ENCODE results near the gene ENPP5.

ENPP5 gene

GRCh38 chr6:46115634-46116033 lies 55.1 kb downstream of the ENPP5 start (continued):
- TF ChIP-seq, protein P1, sequence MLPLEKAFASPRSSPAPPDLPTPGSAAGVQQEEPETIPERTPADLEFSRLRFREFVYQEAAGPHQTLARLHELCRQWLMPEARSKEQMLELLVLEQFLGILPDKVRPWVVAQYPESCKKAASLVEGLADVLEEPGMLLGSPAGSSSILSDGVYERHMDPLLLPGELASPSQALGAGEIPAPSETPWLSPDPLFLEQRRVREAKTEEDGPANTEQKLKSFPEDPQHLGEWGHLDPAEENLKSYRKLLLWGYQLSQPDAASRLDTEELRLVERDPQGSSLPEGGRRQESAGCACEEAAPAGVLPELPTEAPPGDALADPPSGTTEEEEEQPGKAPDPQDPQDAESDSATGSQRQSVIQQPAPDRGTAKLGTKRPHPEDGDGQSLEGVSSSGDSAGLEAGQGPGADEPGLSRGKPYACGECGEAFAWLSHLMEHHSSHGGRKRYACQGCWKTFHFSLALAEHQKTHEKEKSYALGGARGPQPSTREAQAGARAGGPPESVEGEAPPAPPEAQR (tag by site-specific recombination; IDR thresholded peaks at IDR 0.05), result no peak
- TF ChIP-seq SCRT1 (tag by site-specific recombination; IDR thresholded peaks at IDR 0.05; ENCODE audit: borderline replicate concordance) (no peak), ZNF654 (tag by site-specific recombination; IDR thresholded peaks at IDR 0.05; ENCODE audit: low read depth) (no peak), OSR2 (tag by site-specific recombination; IDR thresholded peaks at IDR 0.05) (no peak), ZNF426 (tag by site-specific recombination; IDR thresholded peaks at IDR 0.05) (no peak), ZNF571 (tag by site-specific recombination; IDR thresholded peaks at IDR 0.05) (no peak), ZNF155 (tag by site-specific recombination; IDR thresholded peaks at IDR 0.05) (no peak), KLF8 (tag by site-specific recombination; IDR thresholded peaks at IDR 0.05) (no peak)

DNA sequence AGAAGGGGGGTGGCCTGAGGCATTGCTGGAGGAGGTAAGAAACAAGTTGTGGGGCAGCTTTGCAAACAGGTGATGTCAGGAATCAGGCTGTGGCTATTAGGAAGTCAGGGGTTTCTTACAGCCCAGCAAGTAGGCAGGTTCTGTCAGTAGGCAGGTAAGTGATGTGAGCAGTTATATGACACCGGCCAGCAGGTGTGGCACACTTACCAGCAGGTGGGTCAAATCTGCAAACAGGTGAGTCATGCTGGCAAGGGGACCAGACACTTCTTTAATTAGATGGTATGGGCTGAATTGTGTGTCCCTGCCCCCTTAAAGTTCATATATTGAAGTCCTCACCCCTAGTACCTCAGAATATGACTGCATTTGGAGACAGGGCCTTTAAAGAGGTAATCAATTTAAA lies 57.4 kb downstream of the ENPP5 start:
- no peak for TF ChIP-seq ZBTB21 (tag by site-specific recombination; IDR thresholded peaks at IDR 0.05)
- TF ChIP-seq, protein P2, sequence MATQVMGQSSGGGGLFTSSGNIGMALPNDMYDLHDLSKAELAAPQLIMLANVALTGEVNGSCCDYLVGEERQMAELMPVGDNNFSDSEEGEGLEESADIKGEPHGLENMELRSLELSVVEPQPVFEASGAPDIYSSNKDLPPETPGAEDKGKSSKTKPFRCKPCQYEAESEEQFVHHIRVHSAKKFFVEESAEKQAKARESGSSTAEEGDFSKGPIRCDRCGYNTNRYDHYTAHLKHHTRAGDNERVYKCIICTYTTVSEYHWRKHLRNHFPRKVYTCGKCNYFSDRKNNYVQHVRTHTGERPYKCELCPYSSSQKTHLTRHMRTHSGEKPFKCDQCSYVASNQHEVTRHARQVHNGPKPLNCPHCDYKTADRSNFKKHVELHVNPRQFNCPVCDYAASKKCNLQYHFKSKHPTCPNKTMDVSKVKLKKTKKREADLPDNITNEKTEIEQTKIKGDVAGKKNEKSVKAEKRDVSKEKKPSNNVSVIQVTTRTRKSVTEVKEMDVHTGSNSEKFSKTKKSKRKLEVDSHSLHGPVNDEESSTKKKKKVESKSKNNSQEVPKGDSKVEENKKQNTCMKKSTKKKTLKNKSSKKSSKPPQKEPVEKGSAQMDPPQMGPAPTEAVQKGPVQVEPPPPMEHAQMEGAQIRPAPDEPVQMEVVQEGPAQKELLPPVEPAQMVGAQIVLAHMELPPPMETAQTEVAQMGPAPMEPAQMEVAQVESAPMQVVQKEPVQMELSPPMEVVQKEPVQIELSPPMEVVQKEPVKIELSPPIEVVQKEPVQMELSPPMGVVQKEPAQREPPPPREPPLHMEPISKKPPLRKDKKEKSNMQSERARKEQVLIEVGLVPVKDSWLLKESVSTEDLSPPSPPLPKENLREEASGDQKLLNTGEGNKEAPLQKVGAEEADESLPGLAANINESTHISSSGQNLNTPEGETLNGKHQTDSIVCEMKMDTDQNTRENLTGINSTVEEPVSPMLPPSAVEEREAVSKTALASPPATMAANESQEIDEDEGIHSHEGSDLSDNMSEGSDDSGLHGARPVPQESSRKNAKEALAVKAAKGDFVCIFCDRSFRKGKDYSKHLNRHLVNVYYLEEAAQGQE (tag by site-specific recombination; IDR thresholded peaks at IDR 0.05), result no peak
- no peak for TF ChIP-seq OVOL3 (tag by site-specific recombination; IDR thresholded peaks at IDR 0.05)
- no peak for TF ChIP-seq ZNF391 (tag by site-specific recombination; IDR thresholded peaks at IDR 0.05; ENCODE audit: borderline replicate concordance, low read depth)
- TF ChIP-seq, protein P3, sequence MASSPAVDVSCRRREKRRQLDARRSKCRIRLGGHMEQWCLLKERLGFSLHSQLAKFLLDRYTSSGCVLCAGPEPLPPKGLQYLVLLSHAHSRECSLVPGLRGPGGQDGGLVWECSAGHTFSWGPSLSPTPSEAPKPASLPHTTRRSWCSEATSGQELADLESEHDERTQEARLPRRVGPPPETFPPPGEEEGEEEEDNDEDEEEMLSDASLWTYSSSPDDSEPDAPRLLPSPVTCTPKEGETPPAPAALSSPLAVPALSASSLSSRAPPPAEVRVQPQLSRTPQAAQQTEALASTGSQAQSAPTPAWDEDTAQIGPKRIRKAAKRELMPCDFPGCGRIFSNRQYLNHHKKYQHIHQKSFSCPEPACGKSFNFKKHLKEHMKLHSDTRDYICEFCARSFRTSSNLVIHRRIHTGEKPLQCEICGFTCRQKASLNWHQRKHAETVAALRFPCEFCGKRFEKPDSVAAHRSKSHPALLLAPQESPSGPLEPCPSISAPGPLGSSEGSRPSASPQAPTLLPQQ (tag by site-specific recombination; IDR thresholded peaks at IDR 0.05), result no peak
- TF ChIP-seq ZNF843 (tag by site-specific recombination; IDR thresholded peaks at IDR 0.05), result no peak
- no peak for TF ChIP-seq ZNF530 (tag by site-specific recombination; IDR thresholded peaks at IDR 0.05; ENCODE audit: low read depth)
- no peak for TF ChIP-seq RBAK (tag by site-specific recombination; IDR thresholded peaks at IDR 0.05)
- no peak for TF ChIP-seq GLIS2 (tag by site-specific recombination; IDR thresholded peaks at IDR 0.05)
- TF ChIP-seq ZNF791 (tag by site-specific recombination; IDR thresholded peaks at IDR 0.05), result no peak
- TF ChIP-seq SCRT1 (tag by site-specific recombination; IDR thresholded peaks at IDR 0.05; ENCODE audit: borderline replicate concordance), result no peak
- TF ChIP-seq, protein P1 (tag by site-specific recombination; IDR thresholded peaks at IDR 0.05), result no peak
- TF ChIP-seq KLF7 (tag by site-specific recombination; IDR thresholded peaks at IDR 0.05; ENCODE audit: borderline replicate concordance), result no peak
- TF ChIP-seq SP7 (tag by site-specific recombination; IDR thresholded peaks at IDR 0.05), result no peak
- no peak for TF ChIP-seq ZBTB48 (tag by site-specific recombination; IDR thresholded peaks at IDR 0.05)
- TF ChIP-seq ZNF707 (tag by site-specific recombination; IDR thresholded peaks at IDR 0.05), result no peak
- no peaks in the 10 kb centered on the region for H3K9me3 ChIP-seq (ENCODE audit: control insufficient read depth, insufficient read depth, low read depth, low read length)
- CTCF ChIA-PET, result interaction anchor here (1.4 to 1.7 kb wide), 2 partner anchors 10 to 23 kb away, joined by 4 to 5 read pairs; no protein-coding TSS in a partner anchor
- no peaks in the 10 kb centered on the region for H3K4me1 ChIP-seq (ENCODE audit: control insufficient read depth, insufficient read depth, low read length)
- no peak overlapping the region for H3K27ac ChIP-seq (ENCODE audit: extremely low read depth, low read depth, low read length)
- H3K4me3 ChIP-seq (ENCODE audit: low read depth, low read length), result no peak overlapping the region
- H3K36me3 ChIP-seq (ENCODE audit: control insufficient read depth in 2 of 2, insufficient read depth in 1 of 2, low read length in 2 of 2), result no peaks in the 10 kb centered on the region
- POLR2A ChIA-PET, result no interaction called here

Data from HEK293 (cell line).